HCT116 (cell line): Measurements from ENCODE around the gene AOAH. TPM values are rescaled to one million over a fixed set of nuclear protein-coding genes. Genes with fewer than 3 reads are reported as not detected.

Experiments used
- ATAC-seq: fragments of 200-7000 bp; cut with Tn5 transposase; 2 replicates; pipeline ENCODE4 v1.9.1; 2020; ENCODE audit warnings: mild to moderate bottlenecking, moderate library complexity
- BruUV-seq: library from RNA; stranded (reverse); fragments of 400-500 nt; replicated peaks from 2 replicates; lab custom pipeline; 2021; lab: Mats Ljungman, UMichigan
- CTCF ChIA-PET: fragments of 300-600 bp; sonication (Branson Sonifier 250); formaldehyde crosslinking; loops from one replicate; lab custom pipeline; 2021; ENCODE audit warnings: antibody characterized with exemption; lab: Charles Lee
- POLR2A ChIA-PET: fragments of 300-600, 350-600 bp; sonication (Branson Sonifier 250); formaldehyde crosslinking; loops from one replicate; lab custom pipeline; 2021; ENCODE audit warnings: antibody characterized with exemption; lab: Charles Lee
- RAD21 ChIA-PET, 2 experiments: fragments of 300-600 bp; sonication (Branson Sonifier 250); formaldehyde crosslinking; loops; one replicate each; lab custom pipeline; 2023; ENCODE audit warnings: low total read pairs in 2 of 2; ENCODE audit not compliant: uncharacterized antibody in 2 of 2, unreplicated experiment in 2 of 2, low non-redundant PET in 1 of 2; lab: Charles Lee
- DNase-seq: peaks from one replicate; pipeline ENCODE4 v3.0.0-alpha.2; 2010; ENCODE audit warnings: low read depth, low spot score
- H2AFZ ChIP-seq: fragments of 200-600 bp; shearing (Covaris generic), sonication (generic); 2 replicates; pipeline ENCODE4 v1.6.1; 2017; ENCODE audit warnings: low read depth, mixed run types, mixed read lengths, antibody characterized with exemption, low read length; ENCODE audit not compliant: poor library complexity, severe bottlenecking
- H3K27ac ChIP-seq: 2 replicates; pipeline ENCODE4 v1.5.1; 2012; ENCODE audit warnings: low read depth, low read length
- H3K27me3 ChIP-seq: fragments of 200-600 bp; sonication (generic); 2 replicates; pipeline ENCODE4 v1.6.1; 2016; ENCODE audit warnings: mixed run types, low read length, mixed read lengths; ENCODE audit not compliant: insufficient read depth
- H3K36me3 ChIP-seq, 2 experiments: fragments of 200-500 bp in 1 of 2; fragments of 200-600 bp in 1 of 2; sonication (Bioruptor generic) in 1 of 2; sonication (generic) in 1 of 2; 2 replicates each; pipeline versions ENCODE4 v1.5.1 to v1.6.1; 2014 to 2016; ENCODE audit warnings: low read length in 2 of 2, inconsistent platforms in 1 of 2, mixed read lengths in 1 of 2, mixed run types in 1 of 2; ENCODE audit not compliant: insufficient read depth in 2 of 2, control insufficient read depth in 1 of 2
- H3K4me1 ChIP-seq, 2 experiments: fragments of 200-600 bp in 1 of 2; sonication (generic) in 1 of 2; 2 replicates each; pipeline versions ENCODE4 v1.5.1 to v1.6.1; 2012 to 2017; ENCODE audit warnings: low read length in 2 of 2, inconsistent platforms in 1 of 2, mild to moderate bottlenecking in 1 of 2, mixed read lengths in 1 of 2, mixed run types in 1 of 2, moderate library complexity in 1 of 2; ENCODE audit not compliant: insufficient read depth in 2 of 2, control insufficient read depth in 1 of 2
- H3K4me2 ChIP-seq: fragments of 200-600 bp; sonication (generic); 2 replicates; pipeline ENCODE4 v1.6.1; 2017; ENCODE audit warnings: mixed run types, low read length, mixed read lengths
- H3K4me3 ChIP-seq, 2 experiments: fragments of 200-600 bp in 1 of 2; sonication (generic) in 1 of 2; replicated peaks in 1 of 2; 2 replicates each; pipeline ENCODE4 v1.5.1; 2011 to 2016; ENCODE audit warnings: low read length in 2 of 2, control low read depth in 1 of 2, low read depth in 1 of 2, mild to moderate bottlenecking in 1 of 2, mixed read lengths in 1 of 2, mixed run types in 1 of 2
- H3K79me2 ChIP-seq: fragments of 200-600 bp; sonication (generic); 2 replicates; pipeline ENCODE4 v1.6.1; 2017; ENCODE audit warnings: mild to moderate bottlenecking, mixed run types, low read length, moderate library complexity, mixed read lengths; ENCODE audit not compliant: insufficient read depth
- H3K9ac ChIP-seq: fragments of 200-600 bp; sonication (generic); 2 replicates; pipeline ENCODE4 v1.6.1; 2016; ENCODE audit warnings: low read length, mixed read lengths
- H3K9me2 ChIP-seq: fragments of 200-600 bp; sonication (generic), shearing (Covaris generic); 2 replicates; pipeline ENCODE4 v1.6.1; 2017; ENCODE audit warnings: mixed run types, mild to moderate bottlenecking, moderate library complexity; ENCODE audit not compliant: insufficient read depth
- H3K9me3 ChIP-seq, 2 experiments: fragments of 200-500 bp in 1 of 2; fragments of 200-600 bp in 1 of 2; sonication (Bioruptor generic) in 1 of 2; sonication (generic) in 1 of 2; 2 replicates each; pipeline ENCODE4 v1.6.1; 2014 to 2017; ENCODE audit warnings: low read length in 2 of 2, mixed read lengths in 2 of 2, inconsistent platforms in 1 of 2, low read depth in 1 of 2, mild to moderate bottlenecking in 1 of 2, mixed run types in 1 of 2, moderate library complexity in 1 of 2; ENCODE audit not compliant: control insufficient read depth in 1 of 2, insufficient read depth in 1 of 2
- H4K20me1 ChIP-seq: fragments of 200-600 bp; sonication (generic), shearing (Covaris generic); 2 replicates; pipeline ENCODE4 v1.6.1; 2017; ENCODE audit warnings: mixed run types, mild to moderate bottlenecking, moderate library complexity; ENCODE audit not compliant: insufficient read depth
- CBX3 ChIP-seq: IDR thresholded peaks from 2 replicates; pipeline ENCODE4 v1.6.1; 2012; ENCODE audit warnings: low read depth
- EGR1 ChIP-seq: IDR thresholded peaks from 2 replicates; pipeline ENCODE4 v1.6.1; 2012; ENCODE audit warnings: low read depth
- ELF1 ChIP-seq: IDR thresholded peaks from 2 replicates; pipeline ENCODE4 v1.6.1; 2012; ENCODE audit warnings: low read depth, borderline replicate concordance
- EZH2phosphoT487 ChIP-seq: fragments of 200-600 bp; IDR thresholded peaks from 2 replicates; pipeline ENCODE4 v1.6.1; 2018; ENCODE audit warnings: antibody characterized with exemption, borderline replicate concordance
- FOSL1 ChIP-seq: IDR thresholded peaks from 2 replicates; pipeline ENCODE4 v1.6.1; 2012; ENCODE audit warnings: low read depth
- ZBTB33 ChIP-seq: IDR thresholded peaks from 2 replicates; pipeline ENCODE4 v1.6.1; 2011; ENCODE audit warnings: mild to moderate bottlenecking, low read length, moderate library complexity; ENCODE audit not compliant: insufficient replicate concordance; ENCODE audit errors: extremely low read depth
- intact Hi-C: fragments of 100-400 bp; cut with micrococcal nuclease; formaldehyde crosslinking; loops from 2 replicates; pipeline ENCODE4 v1.10.0; 2022
- total RNA-seq: library from RNA; stranded (reverse); gene quantifications from one replicate; pipeline ENCODE4 v1.2.1, GENCODE V29; 2021; ENCODE audit not compliant: unreplicated experiment
- TF ChIP-seq, protein P1 (sequence below): IDR thresholded peaks from 2 replicates; pipeline ENCODE4 v1.6.1; 2012; ENCODE audit warnings: low read depth

AOAH gene
- total RNA-seq, 1 experiment from 2014 or later: 1.1 TPM

DNA sequence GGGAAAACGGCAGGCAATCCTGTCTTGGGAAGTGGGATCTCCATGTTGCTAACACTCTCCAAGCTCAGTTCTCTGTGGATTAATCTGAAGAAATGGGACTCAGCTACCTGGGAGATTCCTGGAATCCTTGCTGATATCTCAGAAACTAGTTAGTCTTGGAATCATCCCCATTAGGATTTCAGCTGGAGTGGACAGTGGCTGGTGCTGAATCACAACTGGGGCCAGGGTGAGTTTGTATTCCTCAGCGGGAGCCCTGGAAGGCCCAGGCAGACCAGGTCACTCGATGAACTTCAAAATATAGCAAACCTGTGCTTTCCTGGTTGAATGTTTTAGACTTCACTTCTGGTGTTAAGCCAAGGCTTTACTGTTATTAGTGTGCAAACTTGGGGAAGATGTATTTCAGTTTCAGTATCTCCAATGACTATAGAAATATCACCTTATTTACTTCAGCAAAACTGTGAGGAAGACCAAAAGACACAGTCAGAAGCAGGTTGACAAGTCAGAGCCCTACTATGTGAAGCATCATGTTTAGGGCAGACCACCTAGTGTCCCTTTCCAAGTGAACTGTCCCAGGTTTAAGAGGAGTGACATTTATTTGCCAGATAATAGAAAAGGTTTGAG, 126.1 kb downstream of the AOAH start:
- POLR2A ChIA-PET: no interaction called here
- intact Hi-C loops: no loop called here
- TF ChIP-seq FOSL1 (no peak), ZBTB33 (no peak), EGR1 (no peak), EZH2phosphoT487 (no peak), CBX3 (no peak), ELF1 (no peak)
- TF ChIP-seq, protein P1, sequence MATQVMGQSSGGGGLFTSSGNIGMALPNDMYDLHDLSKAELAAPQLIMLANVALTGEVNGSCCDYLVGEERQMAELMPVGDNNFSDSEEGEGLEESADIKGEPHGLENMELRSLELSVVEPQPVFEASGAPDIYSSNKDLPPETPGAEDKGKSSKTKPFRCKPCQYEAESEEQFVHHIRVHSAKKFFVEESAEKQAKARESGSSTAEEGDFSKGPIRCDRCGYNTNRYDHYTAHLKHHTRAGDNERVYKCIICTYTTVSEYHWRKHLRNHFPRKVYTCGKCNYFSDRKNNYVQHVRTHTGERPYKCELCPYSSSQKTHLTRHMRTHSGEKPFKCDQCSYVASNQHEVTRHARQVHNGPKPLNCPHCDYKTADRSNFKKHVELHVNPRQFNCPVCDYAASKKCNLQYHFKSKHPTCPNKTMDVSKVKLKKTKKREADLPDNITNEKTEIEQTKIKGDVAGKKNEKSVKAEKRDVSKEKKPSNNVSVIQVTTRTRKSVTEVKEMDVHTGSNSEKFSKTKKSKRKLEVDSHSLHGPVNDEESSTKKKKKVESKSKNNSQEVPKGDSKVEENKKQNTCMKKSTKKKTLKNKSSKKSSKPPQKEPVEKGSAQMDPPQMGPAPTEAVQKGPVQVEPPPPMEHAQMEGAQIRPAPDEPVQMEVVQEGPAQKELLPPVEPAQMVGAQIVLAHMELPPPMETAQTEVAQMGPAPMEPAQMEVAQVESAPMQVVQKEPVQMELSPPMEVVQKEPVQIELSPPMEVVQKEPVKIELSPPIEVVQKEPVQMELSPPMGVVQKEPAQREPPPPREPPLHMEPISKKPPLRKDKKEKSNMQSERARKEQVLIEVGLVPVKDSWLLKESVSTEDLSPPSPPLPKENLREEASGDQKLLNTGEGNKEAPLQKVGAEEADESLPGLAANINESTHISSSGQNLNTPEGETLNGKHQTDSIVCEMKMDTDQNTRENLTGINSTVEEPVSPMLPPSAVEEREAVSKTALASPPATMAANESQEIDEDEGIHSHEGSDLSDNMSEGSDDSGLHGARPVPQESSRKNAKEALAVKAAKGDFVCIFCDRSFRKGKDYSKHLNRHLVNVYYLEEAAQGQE: peak; percentile 33; the same call in 1 of the 2 replicates

More for the DNA sequence above, 126.1 kb downstream of the AOAH start:
- Histone ChIP-seq H3K27me3 (no peaks in the 10 kb centered on the region), H3K27ac (no peak overlapping the region), H3K4me2 (no peak overlapping the region), H3K36me3 (no peaks in the 10 kb centered on the region), H3K9me3 (no peaks in the 10 kb centered on the region), H4K20me1 (no peaks in the 10 kb centered on the region), H3K79me2 (no peaks in the 10 kb centered on the region), H3K9me2 (no peaks in the 10 kb centered on the region), H3K9ac (no peak overlapping the region), H2AFZ (no peak overlapping the region), H3K4me1 (peaks cover 0 to 8% of the 10 kb centered on the region in 2 experiments; a peak in 2 of 4 replicates), H3K4me3 (no peak overlapping the region)
- ChIA-PET CTCF (no interaction called here), RAD21 (no interaction called here)
- DNase-seq (no peak), ATAC-seq (no peak)
- BruUV-seq: no TSS peak
